ENCODE data around the gene ASB12. TPM values are rescaled to one million over a fixed set of nuclear protein-coding genes. Genes with fewer than 3 reads are reported as not detected.

ASB12 gene
- total RNA-seq, 1 donor from 2014 or later = 0.27 TPM

DNA sequence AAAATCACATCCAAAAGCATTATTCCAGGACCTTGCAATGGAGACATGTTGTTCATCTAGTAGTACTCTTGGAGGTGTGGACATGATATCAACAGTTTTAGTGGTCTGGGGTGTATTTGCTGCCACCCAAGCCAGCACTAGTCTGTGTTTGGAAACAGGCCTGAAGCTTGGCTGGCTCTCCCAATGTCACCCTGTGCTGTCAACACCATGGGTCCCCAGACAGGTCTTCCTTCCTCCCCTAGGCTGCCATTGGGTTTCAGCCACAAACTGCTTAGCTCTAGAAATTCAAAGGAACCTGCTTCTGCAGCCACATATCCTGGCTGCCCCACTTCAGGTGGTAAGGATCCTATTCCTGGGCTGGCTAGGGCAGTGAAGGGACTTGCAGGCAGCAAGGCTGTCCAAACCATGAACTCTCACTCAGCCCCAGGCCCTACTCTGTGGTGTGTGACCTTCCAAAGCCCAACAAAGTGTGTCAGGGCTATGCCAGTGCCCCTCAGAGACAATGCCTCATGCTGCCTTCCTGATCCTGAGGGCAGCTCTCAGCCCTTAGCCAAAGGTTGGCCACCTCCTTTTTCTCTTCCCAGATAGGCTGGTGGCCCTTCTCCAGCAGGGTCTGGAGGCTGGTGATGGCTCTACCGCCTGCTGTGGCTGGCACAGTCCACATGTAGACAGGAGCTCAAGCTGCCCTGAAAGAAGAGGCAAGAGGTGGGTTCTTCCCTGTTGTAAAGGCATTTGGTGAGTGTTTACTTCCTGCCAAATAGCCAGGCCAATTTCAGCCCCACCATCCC lies 43.2 kb downstream of the ASB12 start:
- Mint-ChIP-seq H3K4me1 (ENCODE audit: low read depth) (no peaks in the 10 kb centered on the region), H3K27ac (ENCODE audit: unreplicated experiment) (no peak overlapping the region), H3K27me3 (ENCODE audit: low read depth) (no peaks in the 10 kb centered on the region), H3K36me3 (ENCODE audit: low read depth) (peaks cover 6% of the 10 kb centered on the region), H3K9me3 (ENCODE audit: low read depth) (peaks cover 7% of the 10 kb centered on the region), H3K4me3 (ENCODE audit: unreplicated experiment) (no peak overlapping the region)
- no peak for DNase-seq (ENCODE audit: low spot score)
- TF ChIP-seq, protein P1, sequence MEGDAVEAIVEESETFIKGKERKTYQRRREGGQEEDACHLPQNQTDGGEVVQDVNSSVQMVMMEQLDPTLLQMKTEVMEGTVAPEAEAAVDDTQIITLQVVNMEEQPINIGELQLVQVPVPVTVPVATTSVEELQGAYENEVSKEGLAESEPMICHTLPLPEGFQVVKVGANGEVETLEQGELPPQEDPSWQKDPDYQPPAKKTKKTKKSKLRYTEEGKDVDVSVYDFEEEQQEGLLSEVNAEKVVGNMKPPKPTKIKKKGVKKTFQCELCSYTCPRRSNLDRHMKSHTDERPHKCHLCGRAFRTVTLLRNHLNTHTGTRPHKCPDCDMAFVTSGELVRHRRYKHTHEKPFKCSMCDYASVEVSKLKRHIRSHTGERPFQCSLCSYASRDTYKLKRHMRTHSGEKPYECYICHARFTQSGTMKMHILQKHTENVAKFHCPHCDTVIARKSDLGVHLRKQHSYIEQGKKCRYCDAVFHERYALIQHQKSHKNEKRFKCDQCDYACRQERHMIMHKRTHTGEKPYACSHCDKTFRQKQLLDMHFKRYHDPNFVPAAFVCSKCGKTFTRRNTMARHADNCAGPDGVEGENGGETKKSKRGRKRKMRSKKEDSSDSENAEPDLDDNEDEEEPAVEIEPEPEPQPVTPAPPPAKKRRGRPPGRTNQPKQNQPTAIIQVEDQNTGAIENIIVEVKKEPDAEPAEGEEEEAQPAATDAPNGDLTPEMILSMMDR (IDR thresholded peaks at IDR 0.05) = no peak

DNA sequence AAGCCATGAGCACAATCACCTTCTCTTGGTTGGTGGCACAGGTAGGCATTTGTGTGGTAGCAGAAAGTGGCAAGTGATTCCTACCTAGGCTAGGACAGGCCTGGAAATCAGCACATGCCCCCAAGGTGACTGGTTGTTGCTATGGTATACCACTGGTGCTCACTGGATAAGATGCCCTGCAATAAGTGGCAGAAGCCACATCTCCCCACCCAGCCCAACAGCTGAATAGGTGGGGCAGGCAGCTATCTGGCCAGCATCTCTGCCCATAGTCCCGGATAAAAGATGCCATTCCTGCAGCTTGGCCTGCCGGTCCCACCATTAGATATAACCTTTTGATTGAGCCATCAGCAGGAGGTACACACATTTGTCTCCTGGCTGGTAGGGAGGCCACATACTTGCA lies 46.0 kb downstream of the ASB12 start:
- TF ChIP-seq, protein P1 (IDR thresholded peaks at IDR 0.05) = no peak
- no peaks in the 10 kb centered on the region for H3K4me1 Mint-ChIP-seq (ENCODE audit: low read depth)

GRCh38 chrX:64182208-64182607 lies 48.2 kb downstream of the ASB12 start:
- no peaks in the 10 kb centered on the region for H3K4me1 Mint-ChIP-seq (ENCODE audit: low read depth)

More for the DNA sequence above, 46.0 kb downstream of the ASB12 start:
- no peak for DNase-seq (ENCODE audit: low spot score)
- no peak overlapping the region for H3K27ac Mint-ChIP-seq (ENCODE audit: unreplicated experiment)
- H3K4me3 Mint-ChIP-seq (ENCODE audit: unreplicated experiment) = no peak overlapping the region
- H3K27me3 Mint-ChIP-seq (ENCODE audit: low read depth) = no peaks in the 10 kb centered on the region
- H3K36me3 Mint-ChIP-seq (ENCODE audit: low read depth) = no peaks in the 10 kb centered on the region
- peaks cover 11% of the 10 kb centered on the region for H3K9me3 Mint-ChIP-seq (ENCODE audit: low read depth)

DNA sequence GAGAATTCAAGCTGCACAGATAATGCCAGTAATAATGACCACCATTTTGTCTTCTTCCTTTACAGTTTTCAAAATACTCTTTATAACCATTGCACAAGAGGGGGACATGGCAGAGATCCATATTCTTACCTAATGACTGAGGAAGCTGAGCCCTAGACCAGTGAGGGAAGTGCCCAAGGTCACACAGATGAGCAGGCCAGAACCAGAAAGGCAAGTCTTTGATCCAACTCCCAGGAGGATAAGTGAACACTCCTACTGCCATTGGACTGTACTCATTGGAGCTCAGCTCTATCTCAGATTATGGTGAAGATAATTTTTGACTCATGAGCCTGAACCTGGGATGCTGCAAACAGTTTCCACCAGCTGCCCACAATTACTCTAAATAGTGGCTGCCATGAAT lies 53.5 kb downstream of the ASB12 start:
- no peak overlapping the region for H3K4me3 Mint-ChIP-seq (ENCODE audit: unreplicated experiment)

More at GRCh38 chrX:64182208-64182607, 48.2 kb downstream of the ASB12 start:
- H3K27ac Mint-ChIP-seq (ENCODE audit: unreplicated experiment) = no peak overlapping the region
- H3K9me3 Mint-ChIP-seq (ENCODE audit: low read depth) = peaks cover 11% of the 10 kb centered on the region
- no peaks in the 10 kb centered on the region for H3K36me3 Mint-ChIP-seq (ENCODE audit: low read depth)
- H3K27me3 Mint-ChIP-seq (ENCODE audit: low read depth) = no peaks in the 10 kb centered on the region
- no peak for DNase-seq (ENCODE audit: low spot score)
- TF ChIP-seq, protein P1 (IDR thresholded peaks at IDR 0.05) = no peak
- H3K4me3 Mint-ChIP-seq (ENCODE audit: unreplicated experiment) = no peak overlapping the region

More for the DNA sequence above, 53.5 kb downstream of the ASB12 start:
- DNase-seq (ENCODE audit: low spot score) = no peak
- TF ChIP-seq, protein P1 (IDR thresholded peaks at IDR 0.05) = no peak
- Mint-ChIP-seq H3K36me3 (ENCODE audit: low read depth) (no peaks in the 10 kb centered on the region), H3K9me3 (ENCODE audit: low read depth) (peaks cover 33% of the 10 kb centered on the region), H3K27me3 (ENCODE audit: low read depth) (no peaks in the 10 kb centered on the region), H3K27ac (ENCODE audit: unreplicated experiment) (no peak overlapping the region), H3K4me1 (ENCODE audit: low read depth) (no peaks in the 10 kb centered on the region)

Other genes with a start within 250 kb of the ASB12 start
- gene AMER1, start 24.9 kb downstream of the ASB12 start, total RNA-seq = 4.6 to 5.4 TPM (median 4.7 TPM) in 3 replicates
- 1.3 to 2.6 TPM (median 1.5 TPM) in 3 replicates for gene MTMR8, start 164.8 kb upstream of the ASB12 start, total RNA-seq